Measurements from ENCODE around the gene TAS1R3. TPM values are rescaled to one million over a fixed set of nuclear protein-coding genes. Genes with fewer than 3 reads are reported as not detected.

Gene TAS1R3
- total RNA-seq, 2 experiments from 2014 or later, result 0.99 to 1.1 TPM

DNA sequence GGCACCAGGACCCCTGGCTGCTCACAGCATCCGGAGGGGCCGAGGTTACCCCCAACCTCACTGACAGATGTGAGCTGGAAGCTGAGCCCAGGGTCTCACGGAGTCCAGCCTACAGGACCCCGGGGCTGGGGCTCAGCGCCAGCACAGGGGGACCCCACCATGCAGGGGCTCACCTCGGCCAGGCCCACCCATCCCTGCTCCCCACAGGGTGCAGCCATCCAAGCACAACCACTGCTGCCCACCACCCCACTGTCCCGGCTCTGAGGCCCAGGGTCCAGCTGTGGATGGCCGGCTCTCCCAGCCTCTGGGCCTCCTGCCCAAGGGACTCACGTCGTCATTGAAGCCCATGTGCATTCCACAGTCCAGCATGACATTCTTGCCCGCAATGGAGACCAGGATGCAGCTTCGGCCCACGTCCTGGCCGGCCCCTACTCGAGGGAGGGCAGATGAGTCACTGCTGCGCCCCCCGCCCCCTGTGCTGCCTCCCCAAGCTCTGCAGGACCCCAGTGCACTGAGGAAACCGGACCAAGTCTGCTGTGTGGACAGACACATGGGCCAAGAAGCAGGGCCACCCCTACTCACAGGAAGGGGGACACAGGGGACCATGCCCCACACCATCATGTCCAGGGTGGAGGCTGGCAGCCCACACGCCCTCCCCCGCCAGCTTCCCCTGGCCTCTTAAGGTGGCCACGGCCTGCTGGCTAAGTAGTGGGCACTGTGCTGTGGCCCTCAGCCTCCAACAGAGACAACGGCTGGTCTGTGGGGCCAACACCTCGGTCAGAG lies 10.2 kb upstream of the TAS1R3 start:
- H3K79me2 ChIP-seq (ENCODE audit: insufficient read depth, low read depth, low read length), result peaks cover 43% of the 10 kb centered on the region
- CTCF ChIA-PET (ENCODE audit: unreplicated experiment), result no interaction called here
- intact Hi-C loops (cut with micrococcal nuclease; ENCODE audit: unreplicated experiment), result no loop called here

DNA sequence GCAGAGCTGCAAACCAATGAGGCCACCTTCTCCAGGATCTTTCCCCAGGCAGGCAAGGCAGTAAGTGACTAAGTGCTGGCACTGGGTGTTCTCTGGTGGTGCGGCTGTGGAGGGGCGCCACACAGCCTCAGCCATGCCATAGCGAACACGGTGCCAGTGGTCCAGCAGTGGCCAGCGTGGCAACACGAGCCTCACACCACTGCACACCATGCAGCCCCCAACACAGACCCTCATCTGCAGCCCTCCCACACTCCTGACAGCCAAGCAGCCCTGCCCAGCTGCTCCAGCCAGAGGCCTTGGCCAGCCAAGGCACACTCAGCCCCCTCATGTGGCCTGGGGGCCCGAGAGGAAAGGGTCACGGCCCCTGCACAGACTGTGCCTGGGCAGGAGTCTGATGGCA lies 9.6 kb upstream of the TAS1R3 start:
- ChIA-PET POLR2A (no interaction called here), CTCF (ENCODE audit: unreplicated experiment) (no interaction called here)
- DNase-seq (ENCODE audit: low spot score), result no peak
- intact Hi-C loops (cut with micrococcal nuclease; ENCODE audit: unreplicated experiment), result no loop called here
- H3K36me3 ChIP-seq (ENCODE audit: insufficient read depth, low read length), result peaks cover 56% of the 10 kb centered on the region
- H3K79me2 ChIP-seq (ENCODE audit: insufficient read depth, low read depth, low read length), result peaks cover 43% of the 10 kb centered on the region
- H3K4me1 ChIP-seq (ENCODE audit: insufficient read depth, low read length, poor library complexity, severe bottlenecking), result peaks cover 21% of the 10 kb centered on the region
- no peak overlapping the region for H2AFZ ChIP-seq (ENCODE audit: low read length)
- peaks cover 3% of the 10 kb centered on the region; the same call in 1 of the 2 replicates for H4K20me1 ChIP-seq (ENCODE audit: insufficient read depth, low read length)
- H3K27ac ChIP-seq (ENCODE audit: low read depth, low read length, poor library complexity, severe bottlenecking), result no peak overlapping the region
- no peaks in the 10 kb centered on the region for H3K9me3 ChIP-seq (ENCODE audit: low read length)
- H3K9me2 ChIP-seq (ENCODE audit: insufficient read depth, low read length), result no peaks in the 10 kb centered on the region
- H3K4me2 ChIP-seq (ENCODE audit: low read length), result no peak overlapping the region
- H3K4me3 ChIP-seq (ENCODE audit: low read depth, low read length, poor library complexity, severe bottlenecking), result no peak overlapping the region
- no TSS peak for BruUV-seq (replicated peaks)
- TF ChIP-seq EZH2phosphoT487 (IDR thresholded peaks at IDR 0.05; ENCODE audit: borderline replicate concordance, low read depth, low read length), result no peak
- TF ChIP-seq, protein P1, sequence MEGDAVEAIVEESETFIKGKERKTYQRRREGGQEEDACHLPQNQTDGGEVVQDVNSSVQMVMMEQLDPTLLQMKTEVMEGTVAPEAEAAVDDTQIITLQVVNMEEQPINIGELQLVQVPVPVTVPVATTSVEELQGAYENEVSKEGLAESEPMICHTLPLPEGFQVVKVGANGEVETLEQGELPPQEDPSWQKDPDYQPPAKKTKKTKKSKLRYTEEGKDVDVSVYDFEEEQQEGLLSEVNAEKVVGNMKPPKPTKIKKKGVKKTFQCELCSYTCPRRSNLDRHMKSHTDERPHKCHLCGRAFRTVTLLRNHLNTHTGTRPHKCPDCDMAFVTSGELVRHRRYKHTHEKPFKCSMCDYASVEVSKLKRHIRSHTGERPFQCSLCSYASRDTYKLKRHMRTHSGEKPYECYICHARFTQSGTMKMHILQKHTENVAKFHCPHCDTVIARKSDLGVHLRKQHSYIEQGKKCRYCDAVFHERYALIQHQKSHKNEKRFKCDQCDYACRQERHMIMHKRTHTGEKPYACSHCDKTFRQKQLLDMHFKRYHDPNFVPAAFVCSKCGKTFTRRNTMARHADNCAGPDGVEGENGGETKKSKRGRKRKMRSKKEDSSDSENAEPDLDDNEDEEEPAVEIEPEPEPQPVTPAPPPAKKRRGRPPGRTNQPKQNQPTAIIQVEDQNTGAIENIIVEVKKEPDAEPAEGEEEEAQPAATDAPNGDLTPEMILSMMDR (conservative IDR thresholded peaks at IDR 0.05; ENCODE audit: low read length), result no peak

More for the DNA sequence above, 10.2 kb upstream of the TAS1R3 start:
- Histone ChIP-seq H3K4me1 (ENCODE audit: insufficient read depth, low read length, poor library complexity, severe bottlenecking) (peaks cover 15% of the 10 kb centered on the region), H3K4me3 (ENCODE audit: low read depth, low read length, poor library complexity, severe bottlenecking) (no peak overlapping the region), H2AFZ (ENCODE audit: low read length) (no peak overlapping the region), H4K20me1 (ENCODE audit: insufficient read depth, low read length) (peaks cover 3% of the 10 kb centered on the region; the same call in 1 of the 2 replicates), H3K9me2 (ENCODE audit: insufficient read depth, low read length) (no peaks in the 10 kb centered on the region), H3K9me3 (ENCODE audit: low read length) (no peaks in the 10 kb centered on the region), H3K4me2 (ENCODE audit: low read length) (no peak overlapping the region), H3K27ac (ENCODE audit: low read depth, low read length, poor library complexity, severe bottlenecking) (no peak overlapping the region), H3K36me3 (ENCODE audit: insufficient read depth, low read length) (peaks cover 60% of the 10 kb centered on the region)
- no peak for DNase-seq (ENCODE audit: low spot score)
- BruUV-seq (replicated peaks), result no TSS peak
- POLR2A ChIA-PET, result no interaction called here
- TF ChIP-seq, protein P1 (conservative IDR thresholded peaks at IDR 0.05; ENCODE audit: low read length), result no peak
- TF ChIP-seq EZH2phosphoT487 (IDR thresholded peaks at IDR 0.05; ENCODE audit: borderline replicate concordance, low read depth, low read length), result no peak

DNA sequence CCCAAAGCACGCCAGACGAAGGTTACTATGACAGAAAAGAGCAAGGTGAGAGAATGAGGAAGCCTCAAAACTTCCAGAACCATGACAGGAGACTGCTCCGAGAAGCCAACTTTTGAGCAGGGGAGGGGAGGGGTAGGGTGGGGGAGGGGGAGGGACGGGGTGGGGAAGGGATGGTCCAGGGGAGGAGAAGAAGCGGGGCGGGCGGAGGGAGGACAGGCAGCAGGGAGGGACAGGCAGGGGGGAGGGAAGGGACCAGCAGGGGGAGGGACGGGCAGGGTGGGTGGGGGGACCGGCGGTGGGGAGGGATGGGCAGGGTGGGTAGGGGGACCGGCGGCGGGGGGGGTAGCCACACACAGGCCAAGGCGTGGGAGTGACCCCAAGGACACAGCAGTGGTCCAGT lies 8.7 kb upstream of the TAS1R3 start:
- H3K4me2 ChIP-seq (ENCODE audit: low read length), result no peak overlapping the region

More for the DNA sequence above, 8.7 kb upstream of the TAS1R3 start:
- Histone ChIP-seq H3K9me3 (ENCODE audit: low read length) (no peaks in the 10 kb centered on the region), H3K4me1 (ENCODE audit: insufficient read depth, low read length, poor library complexity, severe bottlenecking) (peaks cover 25% of the 10 kb centered on the region), H3K4me3 (ENCODE audit: low read depth, low read length, poor library complexity, severe bottlenecking) (no peak overlapping the region), H3K9me2 (ENCODE audit: insufficient read depth, low read length) (no peaks in the 10 kb centered on the region), H3K36me3 (ENCODE audit: insufficient read depth, low read length) (peaks cover 53% of the 10 kb centered on the region), H4K20me1 (ENCODE audit: insufficient read depth, low read length) (peaks cover 3% of the 10 kb centered on the region; the same call in 1 of the 2 replicates), H3K27ac (ENCODE audit: low read depth, low read length, poor library complexity, severe bottlenecking) (no peak overlapping the region), H3K79me2 (ENCODE audit: insufficient read depth, low read depth, low read length) (peaks cover 43% of the 10 kb centered on the region), H2AFZ (ENCODE audit: low read length) (no peak overlapping the region)
- CTCF ChIA-PET (ENCODE audit: unreplicated experiment), result no interaction called here
- no TSS peak for BruUV-seq (replicated peaks)
- POLR2A ChIA-PET, result no interaction called here
- intact Hi-C loops (cut with micrococcal nuclease; ENCODE audit: unreplicated experiment), result no loop called here
- DNase-seq (ENCODE audit: low spot score), result no peak
- TF ChIP-seq EZH2phosphoT487 (IDR thresholded peaks at IDR 0.05; ENCODE audit: borderline replicate concordance, low read depth, low read length), result no peak
- TF ChIP-seq, protein P1 (conservative IDR thresholded peaks at IDR 0.05; ENCODE audit: low read length), result no peak

All from OCI-LY7 (cell line).